HG02678 (cell line): ENCODE data around the gene EDNRA.
A peak's percentile ranks its signal among the peaks of the same experiment; 100 is the strongest.

ENCODE experiments used
- ATAC-seq: cut with Tn5 transposase; IDR thresholded peaks from one replicate; pipeline ENCODE4 v1.9.1; 2021; ENCODE audit warnings: mild to moderate bottlenecking, moderate library complexity; ENCODE audit not compliant: unreplicated experiment

EDNRA gene

DNA sequence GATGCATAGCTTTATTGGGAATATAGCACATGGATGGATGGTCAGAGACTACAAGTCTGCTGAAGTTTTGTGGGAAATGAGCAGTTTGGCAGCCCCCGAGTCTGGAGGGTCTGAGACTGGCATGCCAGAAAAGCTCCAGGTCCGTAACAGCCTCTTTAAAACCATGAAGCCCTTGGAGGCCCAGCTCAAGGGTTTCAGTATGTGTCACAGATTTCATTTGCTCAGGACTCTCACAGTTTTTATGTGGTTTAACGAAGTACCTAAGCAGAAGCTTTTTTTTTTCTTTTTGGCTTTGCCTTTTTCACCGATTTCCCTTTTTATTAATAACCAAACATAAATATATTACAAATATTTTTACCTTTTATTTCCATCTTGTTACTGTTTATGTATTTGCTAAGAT lies 105.7 kb downstream of the EDNRA start:
- ATAC-seq = peak; percentile 56

DNA sequence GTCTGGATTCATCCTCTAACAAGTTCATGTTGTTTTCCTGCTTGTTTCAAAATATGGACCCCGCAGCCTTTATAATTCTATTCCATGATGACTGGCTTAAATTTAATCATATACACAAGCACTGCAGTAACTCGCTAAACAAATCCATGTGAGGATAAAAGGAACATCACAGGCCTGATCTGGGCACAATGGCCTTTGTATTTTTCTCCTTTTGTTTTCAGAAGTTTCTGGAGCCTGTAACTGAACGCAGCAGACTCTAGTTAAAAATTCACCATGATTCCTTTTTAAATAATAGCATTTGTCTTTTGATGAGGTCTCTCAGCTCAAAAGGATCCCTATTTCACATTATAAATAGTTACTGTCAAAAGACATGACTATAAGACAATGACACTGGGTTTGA lies 106.1 kb downstream of the EDNRA start:
- ATAC-seq = no peak

GRCh38 chr4:147589586-147589985 lies 108.7 kb downstream of the EDNRA start:
- ATAC-seq = no peak

GRCh38 chr4:147590249-147590920 lies 109.5 kb downstream of the EDNRA start:
- ATAC-seq = peak; percentile 57

GRCh38 chr4:147591106-147591505 lies 110.2 kb downstream of the EDNRA start:
- no peak for ATAC-seq

GRCh38 chr4:147594107-147594506 lies 113.2 kb downstream of the EDNRA start:
- no peak for ATAC-seq
